ENCODE measurements around the gene ISM2.
"Not testable (repeated sequence)": the region's sequence is repeated elsewhere in the genome, so short reads cannot be mapped to it uniquely, and the experiment has no call there.

ISM2 gene

GRCh38 chr14:77498120-77498979 lies at the start of gene ISM2:
Gene ISM2 (minus strand): TSS chr14:77498816. CDS start chr14:77498793, 23 bp downstream.
- peak; percentile 9 to 88 (median 70) for DNase-seq
- intact Hi-C loops (cut with DNase I) = no loop called here

GRCh38 chr14:77547512-77548180 lies 49.0 kb upstream of the ISM2 start:
- intact Hi-C loops (cut with DNase I) = loop anchor here (10.0 kb wide), 1 partner anchor 393 kb away; no protein-coding TSS in a partner anchor
- DNase-seq = no peak

GRCh38 chr14:77545171-77545570 lies 46.6 kb upstream of the ISM2 start:
- DNase-seq = not testable (repeated sequence)
- intact Hi-C loops (cut with DNase I) = loop anchor here (10.0 kb wide), 1 partner anchor 390 kb away; no protein-coding TSS in a partner anchor

- no peak for DNase-seq
- intact Hi-C loops (cut with DNase I) = loop anchor here (10.0 kb wide), 1 partner anchor 390 kb away; no protein-coding TSS in a partner anchor
Measured at GRCh38 chr14:77544571-77544970, 46.0 kb upstream of the ISM2 start.

- peak in 2 of 42 donors; percentile 21 to 36 for DNase-seq
- intact Hi-C loops (cut with DNase I) = loop anchor here (10.0 kb wide), 1 partner anchor 389 kb away; no protein-coding TSS in a partner anchor
Measured at GRCh38 chr14:77543637-77544334, 45.2 kb upstream of the ISM2 start.

- no peak for DNase-seq
- intact Hi-C loops (cut with DNase I) = loop anchor here (10.0 kb wide), 1 partner anchor 388 kb away; no protein-coding TSS in a partner anchor
Measured at GRCh38 chr14:77543240-77543551, 44.6 kb upstream of the ISM2 start.

- intact Hi-C loops (cut with DNase I) = loop anchor here (10.0 kb wide), 1 partner anchor 388 kb away; no protein-coding TSS in a partner anchor
Measured at GRCh38 chr14:77542421-77543239, 44.0 kb upstream of the ISM2 start.

GRCh38 chr14:77541905-77542304 lies 43.3 kb upstream of the ISM2 start:
- intact Hi-C loops (cut with DNase I) = loop anchor here (10.0 kb wide), 1 partner anchor 387 kb away; no protein-coding TSS in a partner anchor

More at GRCh38 chr14:77542421-77543239, 44.0 kb upstream of the ISM2 start:
- peak in 15 of 42 donors; percentile 10 to 51 (median 28) for DNase-seq

GRCh38 chr14:77536951-77537350 lies 38.3 kb upstream of the ISM2 start:
- intact Hi-C loops (cut with DNase I); DNase-seq: not testable (repeated sequence)

More at GRCh38 chr14:77541905-77542304, 43.3 kb upstream of the ISM2 start:
- no peak for DNase-seq

GRCh38 chr14:77531071-77531470 lies 32.5 kb upstream of the ISM2 start:
- intact Hi-C loops (cut with DNase I) = no loop called here
- DNase-seq = no peak

- DNase-seq = no peak
Measured at GRCh38 chr14:77529963-77530362, 31.3 kb upstream of the ISM2 start.

GRCh38 chr14:77529213-77529612 lies 30.6 kb upstream of the ISM2 start:
- no peak for DNase-seq
- intact Hi-C loops (cut with DNase I) = no loop called here

More at GRCh38 chr14:77529963-77530362, 31.3 kb upstream of the ISM2 start:
- intact Hi-C loops (cut with DNase I) = no loop called here

GRCh38 chr14:77528701-77529100 lies 30.1 kb upstream of the ISM2 start:
- DNase-seq; intact Hi-C loops (cut with DNase I): not testable (repeated sequence)

GRCh38 chr14:77526266-77526665 lies 27.6 kb upstream of the ISM2 start:
- no peak for DNase-seq
- intact Hi-C loops (cut with DNase I) = no loop called here

- intact Hi-C loops (cut with DNase I) = no loop called here
- no peak for DNase-seq
Measured at GRCh38 chr14:77524536-77524935, 25.9 kb upstream of the ISM2 start.

- intact Hi-C loops (cut with DNase I) = no loop called here
- no peak for DNase-seq
Measured at GRCh38 chr14:77523109-77523508, 24.5 kb upstream of the ISM2 start.

GRCh38 chr14:77520555-77520954 lies 21.9 kb upstream of the ISM2 start:
- intact Hi-C loops (cut with DNase I) = no loop called here

GRCh38 chr14:77516126-77516525 lies 17.5 kb upstream of the ISM2 start:
- intact Hi-C loops (cut with DNase I) = no loop called here
- no peak for DNase-seq

More at GRCh38 chr14:77520555-77520954, 21.9 kb upstream of the ISM2 start:
- no peak for DNase-seq
